Measurements from ENCODE around the gene NT5C3A.
"Not testable (repeated sequence)": the region's sequence is repeated elsewhere in the genome, so short reads cannot be mapped to it uniquely, and the experiment has no call there.

The NT5C3A gene

GRCh38 chr7:33041631-33042428 lies 20.7 kb downstream of the NT5C3A start:
- DNase-seq (ENCODE audit: low read depth), result no peak

GRCh38 chr7:33040803-33041516 lies 21.6 kb downstream of the NT5C3A start:
- DNase-seq (ENCODE audit: low read depth), result peak; percentile 17

- no peak for DNase-seq (ENCODE audit: low read depth)
Observed at GRCh38 chr7:33039903-33040292, 22.7 kb downstream of the NT5C3A start.

GRCh38 chr7:33039257-33039902 lies 23.2 kb downstream of the NT5C3A start:
- no peak for DNase-seq (ENCODE audit: low read depth)

- no peak for DNase-seq (ENCODE audit: low read depth)
Observed at GRCh38 chr7:33038639-33039038, 23.9 kb downstream of the NT5C3A start.

GRCh38 chr7:33035776-33036175 lies 26.8 kb downstream of the NT5C3A start:
- DNase-seq (ENCODE audit: low read depth), result no peak

- DNase-seq (ENCODE audit: low read depth), result no peak
Observed at GRCh38 chr7:33024189-33024757, 38.3 kb downstream of the NT5C3A start.

GRCh38 chr7:33012364-33012763 lies 50.2 kb downstream of the NT5C3A start:
- no peak for DNase-seq (ENCODE audit: low read depth)

GRCh38 chr7:33009734-33010133 lies 52.8 kb downstream of the NT5C3A start:
- no peak for DNase-seq (ENCODE audit: low read depth)

GRCh38 chr7:33005690-33006089 lies 56.9 kb downstream of the NT5C3A start:
- not testable (repeated sequence) for DNase-seq (ENCODE audit: low read depth)

- DNase-seq (ENCODE audit: low read depth), result not testable (repeated sequence)
Observed at GRCh38 chr7:33005193-33005592, 57.4 kb downstream of the NT5C3A start.

- not testable (repeated sequence) for DNase-seq (ENCODE audit: low read depth)
Observed at GRCh38 chr7:33004104-33004616, 58.4 kb downstream of the NT5C3A start.

GRCh38 chr7:33003111-33003510 lies 59.5 kb downstream of the NT5C3A start:
- DNase-seq (ENCODE audit: low read depth), result not testable (repeated sequence)

GRCh38 chr7:32999380-32999779 lies 63.2 kb downstream of the NT5C3A start:
- not testable (repeated sequence) for DNase-seq (ENCODE audit: low read depth)

- not testable (repeated sequence) for DNase-seq (ENCODE audit: low read depth)
Observed at GRCh38 chr7:32998361-32999171, 64.0 kb downstream of the NT5C3A start.

- DNase-seq (ENCODE audit: low read depth), result not testable (repeated sequence)
Observed at GRCh38 chr7:32997956-32998355, 64.6 kb downstream of the NT5C3A start.

GRCh38 chr7:32992750-32993149 lies 69.8 kb downstream of the NT5C3A start:
- DNase-seq (ENCODE audit: low read depth), result not testable (repeated sequence)

- not testable (repeated sequence) for DNase-seq (ENCODE audit: low read depth)
Observed at GRCh38 chr7:32991975-32992700, 70.4 kb downstream of the NT5C3A start.

GRCh38 chr7:32991068-32991585 lies 71.4 kb downstream of the NT5C3A start:
- not testable (repeated sequence) for DNase-seq (ENCODE audit: low read depth)

- DNase-seq (ENCODE audit: low read depth), result not testable (repeated sequence)
Observed at GRCh38 chr7:32988148-32988547, 74.4 kb downstream of the NT5C3A start.

Measured in activated T-cell treated with anti-CD3 and anti-CD28 coated beads for 1 hour (primary cell).